ENCODE data around the gene PLA2G4E. TPM values are rescaled to one million over a fixed set of nuclear protein-coding genes. Genes with fewer than 3 reads are reported as not detected.

The PLA2G4E gene
- total RNA-seq, 1 experiment from 2014 or later, result 1.8 TPM

- intact Hi-C loops (cut with micrococcal nuclease; ENCODE audit: unreplicated experiment), result loop anchor here (1.0 kb wide), 1 partner anchor 7 kb away; no protein-coding TSS in a partner anchor
- DNase-seq, result no peak
- ChIA-PET CTCF (no interaction called here), POLR2A (no interaction called here)
- no peaks in the 10 kb centered on the region; the same call in 1 of the 2 replicates for H3K36me3 ChIP-seq (ENCODE audit: control insufficient read depth, insufficient read depth, low read length)
- TF ChIP-seq CTCF (IDR thresholded peaks at IDR 0.05; ENCODE audit: insufficient read depth in 1 of 2, low read depth in 1 of 2, low read length in 1 of 2, severe bottlenecking in 1 of 2, unreplicated experiment in 1 of 2), result no peak
- H3K27ac Mint-ChIP-seq (ENCODE audit: unreplicated experiment), result no peak overlapping the region
- H3K4me1 ChIP-seq, result peaks cover 44% of the 10 kb centered on the region
- H3K36me3 Mint-ChIP-seq (ENCODE audit: insufficient read depth, unreplicated experiment), result peaks cover 30% of the 10 kb centered on the region
- no peaks in the 10 kb centered on the region for H3K9me3 ChIP-seq
- H3K27me3 ChIP-seq (replicated peaks; ENCODE audit: control insufficient read depth, insufficient read depth, low read length), result no peaks in the 10 kb centered on the region
- no TSS peak for BruUV-seq (replicated peaks)
- no peaks in the 10 kb centered on the region for H3K27me3 Mint-ChIP-seq (ENCODE audit: insufficient read depth, unreplicated experiment)
- H3K9me3 Mint-ChIP-seq (ENCODE audit: unreplicated experiment), result no peaks in the 10 kb centered on the region
- H3K4me3 ChIP-seq (ENCODE audit: low read depth, low read length), result no peak overlapping the region
- H3K4me1 Mint-ChIP-seq (ENCODE audit: low read depth, unreplicated experiment), result peaks cover 48% of the 10 kb centered on the region
- H3K4me3 Mint-ChIP-seq (ENCODE audit: unreplicated experiment), result no peak overlapping the region
These were observed 52.1 kb downstream of the PLA2G4E start for GRCh38 chr15:41968701-41969100.

DNA sequence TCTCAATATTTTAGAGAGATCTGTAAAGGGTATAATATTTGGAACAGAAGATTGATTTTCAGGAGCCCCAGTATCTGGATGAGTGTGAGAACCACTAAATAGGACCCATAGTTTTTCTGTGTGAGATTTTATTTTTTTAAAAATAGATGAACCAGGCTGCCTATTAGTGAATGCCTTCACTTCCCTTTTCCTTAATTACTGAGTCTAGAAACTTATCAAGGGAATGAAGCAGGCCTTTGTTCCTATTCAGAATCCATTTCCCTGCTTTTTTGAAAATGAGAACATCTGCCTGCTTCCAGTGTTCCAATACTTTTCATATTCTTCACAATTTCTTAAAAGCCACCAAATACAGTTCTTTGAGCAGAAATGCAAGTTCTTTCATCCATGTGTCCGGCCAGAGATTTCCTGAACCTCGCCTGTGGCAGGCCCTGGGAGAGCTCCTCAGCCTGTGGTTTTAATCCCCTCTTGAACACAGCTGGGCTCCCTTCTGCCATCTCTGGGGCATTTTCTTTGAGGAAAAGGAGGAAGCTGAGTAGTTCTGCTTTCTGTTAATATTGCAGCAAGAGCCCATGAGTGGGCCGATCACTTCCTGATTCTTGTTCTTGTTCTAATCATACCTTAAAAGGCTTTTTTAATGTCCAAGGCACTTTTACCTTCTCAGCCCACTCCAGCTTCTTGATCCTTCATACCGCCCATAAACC is 53.2 kb downstream of the PLA2G4E start:
- no peaks in the 10 kb centered on the region for H3K27me3 ChIP-seq (replicated peaks; ENCODE audit: control insufficient read depth, insufficient read depth, low read length)
- intact Hi-C loops (cut with micrococcal nuclease; ENCODE audit: unreplicated experiment), result no loop called here
- no peaks in the 10 kb centered on the region for H3K9me3 Mint-ChIP-seq (ENCODE audit: unreplicated experiment)
- H3K36me3 Mint-ChIP-seq (ENCODE audit: insufficient read depth, unreplicated experiment), result peaks cover 28% of the 10 kb centered on the region
- peaks cover 48% of the 10 kb centered on the region for H3K4me1 Mint-ChIP-seq (ENCODE audit: low read depth, unreplicated experiment)
- H3K9me3 ChIP-seq, result no peaks in the 10 kb centered on the region
- no peak overlapping the region for H3K4me3 Mint-ChIP-seq (ENCODE audit: unreplicated experiment)
- no peaks in the 10 kb centered on the region; the same call in 1 of the 2 replicates for H3K36me3 ChIP-seq (ENCODE audit: control insufficient read depth, insufficient read depth, low read length)
- no peak overlapping the region for H3K27ac Mint-ChIP-seq (ENCODE audit: unreplicated experiment)
- no peak overlapping the region for H3K4me3 ChIP-seq (ENCODE audit: low read depth, low read length)
- BruUV-seq (replicated peaks), result no TSS peak
- H3K4me1 ChIP-seq, result peaks cover 41% of the 10 kb centered on the region
- H3K27me3 Mint-ChIP-seq (ENCODE audit: insufficient read depth, unreplicated experiment), result no peaks in the 10 kb centered on the region
- no peak for DNase-seq
- CTCF ChIA-PET, result interaction anchor here (1.4 kb wide), 1 partner anchor 13 kb away, joined by 3 read pairs; no protein-coding TSS in a partner anchor
- no peak for TF ChIP-seq CTCF (IDR thresholded peaks at IDR 0.05; ENCODE audit: insufficient read depth in 1 of 2, low read depth in 1 of 2, low read length in 1 of 2, severe bottlenecking in 1 of 2, unreplicated experiment in 1 of 2)
- POLR2A ChIA-PET, result interaction anchor here (0.6 kb wide), 1 partner anchor 63 kb away, joined by 3 read pairs; no protein-coding TSS in a partner anchor

- BruUV-seq (replicated peaks), result no TSS peak
- Mint-ChIP-seq H3K27ac (ENCODE audit: unreplicated experiment) (peak overlapping the region; percentile 36), H3K4me1 (ENCODE audit: low read depth, unreplicated experiment) (peaks cover 52% of the 10 kb centered on the region), H3K9me3 (ENCODE audit: unreplicated experiment) (no peaks in the 10 kb centered on the region), H3K36me3 (ENCODE audit: insufficient read depth, unreplicated experiment) (peaks cover 26% of the 10 kb centered on the region), H3K27me3 (ENCODE audit: insufficient read depth, unreplicated experiment) (no peaks in the 10 kb centered on the region), H3K4me3 (ENCODE audit: unreplicated experiment) (no peak overlapping the region)
- no peak overlapping the region for H3K4me3 ChIP-seq (ENCODE audit: low read depth, low read length)
- no peak for DNase-seq
- intact Hi-C loops (cut with micrococcal nuclease; ENCODE audit: unreplicated experiment), result no loop called here
- ChIA-PET CTCF (interaction anchor here (1.4 kb wide), 1 partner anchor 13 kb away, joined by 3 read pairs; no protein-coding TSS in a partner anchor), POLR2A (no interaction called here)
- no peaks in the 10 kb centered on the region for H3K27me3 ChIP-seq (replicated peaks; ENCODE audit: control insufficient read depth, insufficient read depth, low read length)
- H3K36me3 ChIP-seq (ENCODE audit: control insufficient read depth, insufficient read depth, low read length), result no peaks in the 10 kb centered on the region; the same call in 1 of the 2 replicates
- TF ChIP-seq CTCF (IDR thresholded peaks at IDR 0.05; ENCODE audit: insufficient read depth in 1 of 2, low read depth in 1 of 2, low read length in 1 of 2, severe bottlenecking in 1 of 2, unreplicated experiment in 1 of 2), result no peak
- H3K9me3 ChIP-seq, result no peaks in the 10 kb centered on the region
- H3K4me1 ChIP-seq, result peaks cover 48% of the 10 kb centered on the region
These were observed 53.8 kb downstream of the PLA2G4E start for GRCh38 chr15:41966920-41967465.

Data from Caco-2 (cell line).